HepG2 (cell line): ENCODE measurements around the gene PAQR6. TPM values are rescaled to one million over a fixed set of nuclear protein-coding genes. Genes with fewer than 3 reads are reported as not detected.

ENCODE experiments used
- ATAC-seq: fragments of 200-7000 bp; cut with Tn5 transposase; 3 replicates; pipeline ENCODE4 v1.9.1; 2020; ENCODE audit warnings: mild to moderate bottlenecking, moderate library complexity
- BruUV-seq: library from RNA; stranded (reverse); fragments of 400-500 nt; replicated peaks from 2 replicates; lab custom pipeline; 2021; lab: Mats Ljungman, UMichigan
- CTCF ChIA-PET: fragments of 300-600 bp; formaldehyde crosslinking; extraction: SDS; loops from one replicate; lab custom pipeline; 2021; ENCODE audit warnings: low total read pairs, inconsistent platforms, low intra/inter-chr PET ratio; lab: Yijun Ruan, JAX
- POLR2A ChIA-PET: fragments of 350-600 bp; sonication (Branson Sonifier 250); formaldehyde crosslinking; loops from one replicate; lab custom pipeline; 2020; ENCODE audit warnings: antibody characterized with exemption, inconsistent platforms; lab: Yijun Ruan, JAX
- DNase-seq: peaks from one replicate; pipeline ENCODE4 v3.0.0-alpha.2; 2015; ENCODE audit warnings: low spot score
- FAIRE-seq: peaks from 3 replicates; lab custom pipeline; 2011; peaks lifted over from hg19 to GRCh38; lab: Jason Lieb, UNC
- H2AFZ ChIP-seq: one replicate; pipeline ENCODE4 v1.6.1; 2011; ENCODE audit warnings: low read length, inconsistent platforms
- H3K27ac ChIP-seq: fragments of 300-600 bp; 3 replicates; pipeline ENCODE4 v1.8.0; 2011; ENCODE audit warnings: mixed run types, mild to moderate bottlenecking, mixed read lengths, low read length, inconsistent platforms; ENCODE audit not compliant: insufficient read depth; ENCODE audit errors: extremely low read length
- H3K27me3 ChIP-seq, 2 experiments: fragments of 200-600 bp in 1 of 2; 2 replicates in 1 of 2; 3 replicates in 1 of 2; pipeline versions ENCODE4 v1.6.0 to v1.8.0; 2011; ENCODE audit warnings: low read length in 2 of 2, mild to moderate bottlenecking in 2 of 2, moderate library complexity in 2 of 2, inconsistent platforms in 1 of 2; ENCODE audit not compliant: insufficient read depth in 2 of 2, control insufficient read depth in 1 of 2
- H3K36me3 ChIP-seq, 2 experiments: fragments of 200-600 bp in 1 of 2; replicated peaks in 1 of 2; 2 replicates in 1 of 2; 3 replicates in 1 of 2; pipeline versions ENCODE4 v1.5.1 to v1.8.0; 2011; ENCODE audit warnings: low read length in 2 of 2, inconsistent platforms in 1 of 2; ENCODE audit not compliant: insufficient read depth in 2 of 2, control insufficient read depth in 1 of 2
- H3K4me1 ChIP-seq: 2 replicates; pipeline ENCODE4 v1.5.1; 2012; ENCODE audit warnings: low read length, inconsistent platforms; ENCODE audit not compliant: insufficient read depth
- H3K4me2 ChIP-seq: 2 replicates; pipeline ENCODE4 v1.6.0; 2011; ENCODE audit warnings: low read depth, low read length, inconsistent platforms
- H3K4me3 ChIP-seq, 3 experiments: fragments of 200-600 bp in 1 of 3; sonication (generic), shearing (Covaris generic) in 1 of 3; replicated peaks in 1 of 3; 2 replicates each; pipeline ENCODE4 v1.5.1; 2011 to 2016; ENCODE audit warnings: low read length in 3 of 3, inconsistent platforms in 2 of 3, low read depth in 2 of 3, mild to moderate bottlenecking in 2 of 3, control low read depth in 1 of 3, mixed read lengths in 1 of 3; ENCODE audit not compliant: insufficient read depth in 1 of 3
- H3K79me2 ChIP-seq: one replicate; pipeline ENCODE4 v1.6.1; 2011; ENCODE audit warnings: low read length, inconsistent platforms; ENCODE audit not compliant: insufficient read depth
- H3K9ac ChIP-seq: 2 replicates; pipeline ENCODE4 v1.6.0; 2011; ENCODE audit warnings: mild to moderate bottlenecking, low read depth, low read length, inconsistent platforms; ENCODE audit not compliant: insufficient read depth
- H3K9me3 ChIP-seq: 2 replicates; pipeline ENCODE4 v1.5.1; 2012; ENCODE audit warnings: mild to moderate bottlenecking, low read length
- H4K20me1 ChIP-seq: 2 replicates; pipeline ENCODE4 v1.6.0; 2011; ENCODE audit warnings: inconsistent platforms, mild to moderate bottlenecking, low read length, moderate library complexity; ENCODE audit not compliant: insufficient read depth
- ATF1 ChIP-seq: IDR thresholded peaks from 2 replicates; pipeline ENCODE4 v1.6.1; 2016; ENCODE audit warnings: mild to moderate bottlenecking, control low read depth
- ELF4 ChIP-seq: sonication (generic); formaldehyde crosslinking; IDR thresholded peaks from 2 replicates; pipeline ENCODE4 v1.5.0; 2020; ENCODE audit warnings: missing genetic modification reagents, mild to moderate bottlenecking, moderate library complexity, borderline replicate concordance
- HMGXB3 ChIP-seq: sonication (generic); formaldehyde crosslinking; IDR thresholded peaks from 2 replicates; pipeline ENCODE4 v1.4.0; 2020; ENCODE audit warnings: missing genetic modification reagents, borderline replicate concordance
- RXRB ChIP-seq: IDR thresholded peaks from 2 replicates; pipeline ENCODE4 v1.6.1; 2016; ENCODE audit warnings: borderline replicate concordance, missing genetic modification reagents, missing compliant biosample characterization
- TBX2 ChIP-seq: sonication (generic); formaldehyde crosslinking; IDR thresholded peaks from 2 replicates; pipeline ENCODE4 v1.5.0; 2020; ENCODE audit warnings: missing genetic modification reagents, mild to moderate bottlenecking, borderline replicate concordance
- ZNF121 ChIP-seq: sonication (generic); formaldehyde crosslinking; IDR thresholded peaks from 2 replicates; pipeline ENCODE4 v1.5.0; 2020; ENCODE audit warnings: mild to moderate bottlenecking, missing genetic modification reagents
- ZNF512B ChIP-seq: sonication (generic); formaldehyde crosslinking; IDR thresholded peaks from 2 replicates; pipeline ENCODE4 v1.5.1; 2020; ENCODE audit warnings: missing genetic modification reagents, mild to moderate bottlenecking, borderline replicate concordance
- ZNF678 ChIP-seq: sonication (generic); formaldehyde crosslinking; IDR thresholded peaks from 2 replicates; pipeline ENCODE4 v1.4.0; 2020; ENCODE audit warnings: mild to moderate bottlenecking, missing genetic modification reagents
- ZNF687 ChIP-seq: sonication (generic); formaldehyde crosslinking; IDR thresholded peaks from 2 replicates; pipeline ENCODE4 v1.5.1; 2020; ENCODE audit warnings: mild to moderate bottlenecking, missing genetic modification reagents, moderate library complexity
- WGBS: methylation state at CpG from one replicate; pipeline ENCODE4 v1.1.6; 2017; ENCODE audit warnings: low lambda C conversion rate; 5-methylcytosine and 5-hydroxymethylcytosine counted together
- in situ Hi-C: cut with HindIII; loops from 2 replicates; pipeline ENCODE4 v1.10.0; 2017; ENCODE audit warnings: low pct_unique_long_range_greater_than_20kb; ENCODE audit not compliant: extremely low pct_ligation_motif_present
- intact Hi-C: fragments of 100-400 bp; cut with micrococcal nuclease; formaldehyde crosslinking; loops from one replicate; pipeline ENCODE4 v1.10.0; 2022; ENCODE audit not compliant: unreplicated experiment
- polyA plus RNA-seq, 8 experiments: library from polyadenylated mRNA; depleted of rRNA in 3 of 8; stranded (reverse) in 7 of 8; unstranded in 1 of 8; fragments of >200 nt; fragmentation: Illumina TruSeq in 4 of 8; extraction: Trizol in 4 of 8; gene quantifications; 2 replicates each; pipeline versions ENCODE4 v1.2.1 to v1.2.3, GENCODE V29; 2011 to 2016; ENCODE audit warnings: low read depth in 4 of 8, missing spikeins in 1 of 8, mixed read lengths in 1 of 8; ENCODE audit not compliant: insufficient read depth in 1 of 8
- total RNA-seq, 5 experiments: library from RNA; depleted of rRNA; stranded (reverse); fragments of >200 nt; fragmentation: Illumina TruSeq; extraction: Trizol; gene quantifications; 2 replicates each; pipeline ENCODE4 v1.2.3, GENCODE V29; 2016; ENCODE audit warnings: low read depth in 1 of 5

Gene PAQR6
- total and polyA plus RNA-seq, 2 of the 13 experiments (the other 11 are each of a cell fraction or from before 2014, with no cell fraction given): 0.82 to 1.4 TPM

- TF ChIP-seq ZNF687 (CRISPR knock-in tag) (no peak), RXRB (CRISPR knock-in tag) (no peak), TBX2 (CRISPR knock-in tag) (no peak), ZNF678 (CRISPR knock-in tag) (no peak)
Observed at GRCh38 chr1:156262461-156263287, 14.8 kb upstream of the PAQR6 start (continued).

GRCh38 chr1:156260896-156261295 lies 13.0 kb upstream of the PAQR6 start:
- H4K20me1 ChIP-seq: no peaks in the 10 kb centered on the region
- in situ Hi-C loops: no loop called here
- H3K27ac ChIP-seq: no peak overlapping the region
- ATAC-seq (no peak), DNase-seq (no peak), FAIRE-seq (no peak)
- H3K9me3 ChIP-seq: no peaks in the 10 kb centered on the region
- no peak overlapping the region for H3K4me2 ChIP-seq
- no peak overlapping the region for H3K4me3 ChIP-seq
- intact Hi-C loops: no loop called here
- no peak overlapping the region for H3K9ac ChIP-seq
- H3K79me2 ChIP-seq: no peaks in the 10 kb centered on the region
- H3K4me1 ChIP-seq: no peaks in the 10 kb centered on the region; the same call in 1 of the 2 replicates
- H3K36me3 ChIP-seq: peaks cover 37 to 86% of the 10 kb centered on the region in 2 experiments
- 96% methylated on average over 2 of the region's 2 CpGs for WGBS
- ChIA-PET POLR2A (no interaction called here), CTCF (no interaction called here)
- no TSS peak for BruUV-seq
- no peaks in the 10 kb centered on the region; a peak in 1 of 5 replicates for H3K27me3 ChIP-seq
- no peak for TF ChIP-seq ZNF121 (CRISPR knock-in tag)
- no peak for TF ChIP-seq ATF1 (CRISPR knock-in tag)
- TF ChIP-seq HMGXB3 (CRISPR knock-in tag): no peak
- no peak for TF ChIP-seq ELF4
- no peak for TF ChIP-seq ZNF512B (CRISPR knock-in tag)
- H2AFZ ChIP-seq: no peak overlapping the region
